Ovary (tissue), 9 donors: ENCODE data around the gene TSPAN8. TPM values are rescaled to one million over a fixed set of nuclear protein-coding genes. Genes with fewer than 3 reads are reported as not detected.

Experiments
- DNase-seq, 5 donors: peaks; one replicate each; pipeline ENCODE4 v3.0.0-alpha.2; 2019 to 2020
- H3K27ac ChIP-seq, 2 donors: fragments of 200-600 bp; one replicate each; pipeline versions ENCODE4 v1.5.1 to v1.8.0; 2019 to 2022
- H3K27me3 ChIP-seq: fragments of 200-600 bp; one replicate; pipeline ENCODE4 v1.8.0; 2022
- H3K36me3 ChIP-seq: fragments of 200-600 bp; sonication (generic); one replicate; pipeline ENCODE4 v1.5.1; 2019
- H3K4me1 ChIP-seq: one replicate; pipeline ENCODE4 v1.8.1; 2013; ENCODE audit warnings: mild to moderate bottlenecking, moderate library complexity; ENCODE audit not compliant: insufficient read depth
- H3K4me3 ChIP-seq: fragments of 200-600 bp; sonication (generic); one replicate; pipeline ENCODE4 v1.5.1; 2017
- H3K9me3 ChIP-seq, 2 donors: fragments of 200-600 bp in 1 of 2; sonication (generic) in 1 of 2; one replicate each; pipeline versions ENCODE4 v1.5.1 to v1.8.1; 2013 to 2019; ENCODE audit warnings: mild to moderate bottlenecking in 1 of 2, moderate library complexity in 1 of 2
- CTCF ChIP-seq, 3 donors: fragments of 450-650 bp in 2 of 3; fragments of 200-600 bp in 1 of 3; IDR thresholded peaks; one replicate each; pipeline versions ENCODE4 v1.5.1 to v1.8.0; 2016 to 2022; ENCODE audit warnings: antibody characterized with exemption in 3 of 3, mild to moderate bottlenecking in 1 of 3
- EP300 ChIP-seq: sonication (generic); formaldehyde crosslinking; IDR thresholded peaks from one replicate; pipeline ENCODE4 v1.6.1; 2017; ENCODE audit warnings: antibody characterized with exemption
- POLR2A ChIP-seq: fragments of 450-650 bp; IDR thresholded peaks from one replicate; pipeline ENCODE4 v1.6.1; 2017; ENCODE audit warnings: antibody characterized with exemption, mild to moderate bottlenecking, moderate library complexity
- WGBS, 3 donors: extraction: QIAGEN DNeasy Blood & Tissue Kit in 1 of 3; methylation state at CpG; one replicate each; pipeline versions ENCODE4 v1.1.5 to v1.1.7; 2013 to 2017; 5-methylcytosine and 5-hydroxymethylcytosine counted together
- intact Hi-C, 4 donors: fragments of 100-400 bp; cut with DNase I; formaldehyde crosslinking; loops; one replicate each; pipeline versions ENCODE4 v1.11.0 to v1.15.1; 2022 to 2023
- polyA plus RNA-seq, 2 donors: library from polyadenylated mRNA; stranded (reverse); fragments of 200-250 nt in 1 of 2; fragments of 350-450 nt in 1 of 2; fragmentation: Illumina TruSeq in 1 of 2; extraction: RNeasy Lipid Tissue Mini Kit (QIAGEN cat#74804) in 1 of 2; gene quantifications; one replicate each; pipeline ENCODE4 v1.2.3, GENCODE V29; 2013 to 2014
- total RNA-seq, 7 donors: library from RNA; depleted of rRNA in 2 of 7; stranded (reverse); fragments of >200 nt in 2 of 7; fragmentation: NEBNext Ultra II Directional in 3 of 7; extraction: Animal tissue kit (Norgen Biotek cat#: 25700) in 3 of 7; gene quantifications; one replicate each; pipeline versions ENCODE4 v1.1.0 to v1.2.4, GENCODE V29; 2016 to 2023
- donor health status: DM: no; HTN: no; CAD: no; lungs with moderate emphysema.
- donor health status: DM: no; HTN: no; CAD: no.
- donor health status: Bipolar disorder and iron deficiency.
- donor health status: DM: yes; HTN: yes; CAD: no.
- donor health status: DM: no; HTN: no; CAD: no.
- donor health status: DM: yes; HTN: yes; CAD: no.

TSPAN8 gene
- total and polyA plus RNA-seq, 9 donors = 8.8 to 55.4 (median 23.5) TPM

GRCh38 chr12:71190822-71191221 lies 33.0 kb upstream of the TSPAN8 start:
- intact Hi-C loops = no loop called here
- WGBS, 3 donors = 81 to 90% (median 88%) methylated on average over 4 of the region's 4 CpGs
- no peak overlapping the region for H3K27ac ChIP-seq
- H3K9me3 ChIP-seq = no peaks in the 10 kb centered on the region
- no peak overlapping the region for H3K4me3 ChIP-seq
- TF ChIP-seq CTCF (IDR thresholded peaks at IDR 0.05) (no peak), EP300 (no peak), POLR2A (no peak)
- H3K27me3 ChIP-seq = no peaks in the 10 kb centered on the region
- DNase-seq = no peak
- no peaks in the 10 kb centered on the region for H3K36me3 ChIP-seq
- no peaks in the 10 kb centered on the region for H3K4me1 ChIP-seq

GRCh38 chr12:71187379-71187778 lies 29.6 kb upstream of the TSPAN8 start:
- Histone ChIP-seq H3K9me3 (no peaks in the 10 kb centered on the region), H3K27ac (no peak overlapping the region)
- TF ChIP-seq POLR2A (no peak), EP300 (no peak), CTCF (IDR thresholded peaks at IDR 0.05) (no peak)

GRCh38 chr12:71186571-71187288 lies 28.9 kb upstream of the TSPAN8 start:
- no peak overlapping the region for H3K27ac ChIP-seq
- TF ChIP-seq CTCF (IDR thresholded peaks at IDR 0.05) = no peak
- TF ChIP-seq POLR2A = no peak
- TF ChIP-seq EP300 = no peak
- WGBS, 3 donors = 65 to 72% (median 69%) methylated on average over 5 of the region's 5 CpGs

More at GRCh38 chr12:71187379-71187778, 29.6 kb upstream of the TSPAN8 start:
- Histone ChIP-seq H3K4me3 (no peak overlapping the region), H3K4me1 (no peaks in the 10 kb centered on the region), H3K36me3 (no peaks in the 10 kb centered on the region), H3K27me3 (no peaks in the 10 kb centered on the region)
- WGBS, 3 donors = 83 to 91% (median 86%) methylated on average over 3 of the region's 3 CpGs
- DNase-seq = no peak
- intact Hi-C loops = no loop called here

GRCh38 chr12:71183846-71184245 lies 26.0 kb upstream of the TSPAN8 start:
- no peaks in the 10 kb centered on the region for H3K27me3 ChIP-seq
- H3K9me3 ChIP-seq = no peaks in the 10 kb centered on the region
- intact Hi-C loops = no loop called here
- no peak overlapping the region for H3K4me3 ChIP-seq
- no peaks in the 10 kb centered on the region for H3K36me3 ChIP-seq
- no peaks in the 10 kb centered on the region for H3K4me1 ChIP-seq
- TF ChIP-seq POLR2A (no peak), EP300 (no peak), CTCF (IDR thresholded peaks at IDR 0.05) (no peak)
- DNase-seq = no peak
- H3K27ac ChIP-seq = no peak overlapping the region

More at GRCh38 chr12:71186571-71187288, 28.9 kb upstream of the TSPAN8 start:
- Histone ChIP-seq H3K4me1 (no peaks in the 10 kb centered on the region), H3K36me3 (no peaks in the 10 kb centered on the region), H3K9me3 (no peaks in the 10 kb centered on the region), H3K27me3 (no peaks in the 10 kb centered on the region), H3K4me3 (no peak overlapping the region)
- intact Hi-C loops = no loop called here
- no peak for DNase-seq
